Stomach (tissue), 9 donors: ENCODE results near the gene DNALI1. TPM values are rescaled to one million over a fixed set of nuclear protein-coding genes. Genes with fewer than 3 reads are reported as not detected.
"Not testable (repeated sequence)": the region's sequence is repeated elsewhere in the genome, so short reads cannot be mapped to it uniquely, and the experiment has no call there.

Source experiments
- DNase-seq, 2 donors: peaks; one replicate each; pipeline versions ENCODE4 v3.0.0 to v3.0.0-alpha.2; 2013 to 2019
- H3K27ac ChIP-seq, 5 donors: fragments of 200-600 bp in 4 of 5; sonication (generic) in 4 of 5; one replicate each; pipeline ENCODE4 v1.5.1; 2013 to 2019; ENCODE audit warnings: mild to moderate bottlenecking in 1 of 5, moderate library complexity in 1 of 5
- H3K27me3 ChIP-seq, 3 donors: fragments of 200-600 bp; sonication (generic); one replicate each; pipeline ENCODE4 v1.5.1; 2017 to 2019; ENCODE audit warnings: mixed run types in 1 of 3
- H3K36me3 ChIP-seq, 4 donors: fragments of 200-600 bp; sonication (generic); 1 replicate in 3 of 4; 2 replicates in 1 of 4; pipeline ENCODE4 v1.5.1; 2016 to 2019
- H3K4me1 ChIP-seq, 4 donors: fragments of 200-600 bp; sonication (generic); one replicate each; pipeline ENCODE4 v1.5.1; 2016 to 2019
- H3K4me3 ChIP-seq, 4 donors: fragments of 200-600 bp; sonication (generic) in 3 of 4; one replicate each; pipeline ENCODE4 v1.5.1; 2016 to 2019; ENCODE audit warnings: mild to moderate bottlenecking in 1 of 4
- H3K9me3 ChIP-seq, 4 donors: fragments of 200-600 bp; sonication (generic); one replicate each; pipeline ENCODE4 v1.5.1; 2016 to 2019
- EP300 ChIP-seq: sonication (generic); formaldehyde crosslinking; IDR thresholded peaks from one replicate; pipeline ENCODE4 v1.6.1; 2017; ENCODE audit warnings: antibody characterized with exemption
- POLR2A ChIP-seq, 4 donors: fragments of 450-650 bp; IDR thresholded peaks; one replicate each; pipeline ENCODE4 v1.6.1; 2016; ENCODE audit warnings: antibody characterized with exemption in 4 of 4, control low read depth in 2 of 4, mild to moderate bottlenecking in 1 of 4, moderate library complexity in 1 of 4
- POLR2AphosphoS5 ChIP-seq, 3 donors: sonication (generic); formaldehyde crosslinking; IDR thresholded peaks; one replicate each; pipeline ENCODE4 v1.6.1; 2016; ENCODE audit warnings: antibody characterized with exemption in 3 of 3
- WGBS, 5 donors: extraction: QIAGEN DNeasy Blood & Tissue Kit in 3 of 5; methylation state at CpG; one replicate each; pipeline versions ENCODE4 v1.1.5 to v1.1.7; 2013 to 2018; 5-methylcytosine and 5-hydroxymethylcytosine counted together
- intact Hi-C: fragments of 100-400 bp; cut with DNase I; formaldehyde crosslinking; loops from one replicate; pipeline ENCODE4 v1.15.1; 2023; ENCODE audit warnings: low total_unique reads
- polyA plus RNA-seq, 3 donors: library from polyadenylated mRNA; stranded (reverse); fragments of 200-250 nt; gene quantifications; one replicate each; pipeline ENCODE4 v1.2.3, GENCODE V29; 2013
- total RNA-seq, 5 donors: library from RNA; depleted of rRNA; stranded (reverse); fragments of >200 nt; gene quantifications; one replicate each; pipeline versions ENCODE4 v1.1.0 to v1.2.3, GENCODE V29; 2014 to 2016
- TF ChIP-seq, protein P1 (sequence below), 7 experiments: fragments of 450-650 bp in 4 of 7; fragments of 200-600 bp in 3 of 7; sonication (generic) in 3 of 7; IDR thresholded peaks; one replicate each; pipeline ENCODE4 v1.5.1; 2016 to 2019; ENCODE audit warnings: antibody characterized with exemption in 7 of 7, control low read depth in 2 of 7, mild to moderate bottlenecking in 1 of 7
- donor health status: healthy with polysubstance abuse.
- donor health status: Bipolar disorder and iron deficiency.
- donor health status: healthy.

DNALI1 gene
- total and polyA plus RNA-seq, 8 donors = 2.9 to 30.6 (median 15.4) TPM; not detected in 1

DNA sequence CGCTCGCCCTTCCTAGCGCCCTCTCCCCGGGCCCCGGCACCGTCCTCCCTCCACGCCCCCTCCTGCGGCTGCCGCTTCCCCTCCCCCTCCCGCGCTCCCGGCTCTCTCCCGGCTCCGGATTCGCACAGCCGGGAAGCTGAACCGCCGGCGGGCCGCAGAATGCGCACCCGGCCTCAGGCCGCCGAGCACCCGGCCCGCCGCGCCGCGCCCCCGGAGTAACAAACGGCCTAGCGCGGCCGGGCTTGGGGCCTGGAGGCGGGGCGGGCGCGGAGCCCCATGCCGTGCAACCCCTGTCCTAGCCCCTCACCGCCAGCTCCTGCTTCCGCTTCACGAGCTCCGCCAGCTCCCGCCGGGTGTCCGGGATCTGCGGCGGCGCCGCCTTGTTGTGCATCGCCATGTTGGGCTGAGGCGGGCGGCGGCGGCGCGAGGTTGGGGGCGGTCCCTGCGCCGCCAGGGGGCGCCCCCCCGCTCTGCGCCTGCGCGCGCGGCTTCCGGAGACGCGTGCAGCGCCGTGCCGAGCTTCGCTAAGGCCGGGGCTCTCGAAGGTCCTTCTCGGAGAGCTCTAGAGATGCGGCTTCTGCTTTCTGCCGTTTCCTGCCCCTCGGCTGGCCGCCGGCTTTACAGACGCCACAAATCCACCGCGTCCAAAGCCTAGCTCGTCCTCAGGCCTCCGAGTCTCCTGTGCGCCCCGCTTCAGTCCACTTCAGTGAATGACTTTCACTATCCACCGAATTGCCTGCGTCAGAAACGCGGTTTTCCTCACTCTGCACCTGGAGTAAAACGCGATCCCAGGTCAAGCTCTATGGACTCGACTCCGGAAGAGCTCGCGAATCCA lies 42.2 kb upstream of the DNALI1 start, which contains the start of gene MEAF6:
Gene MEAF6 (minus strand): TSS at position 417 of the 835 bp plus-strand sequence. CDS start 20 bp downstream, at position 397.
- H3K36me3 ChIP-seq = peaks cover 0 to 34% (median 23%) of the 10 kb centered on the region in 4 donors
- H3K9me3 ChIP-seq = no peaks in the 10 kb centered on the region
- DNase-seq = peak; percentile 86 to 95
- H3K27ac ChIP-seq = peak within 1 kb of the TSS; percentile 90 to 98 (median 97)
- intact Hi-C loops = no loop called here
- peaks cover 15 to 32% (median 24%) of the 10 kb centered on the region in 4 donors for H3K4me1 ChIP-seq
- peak within 1 kb of the TSS; percentile 86 to 100 (median 94) for H3K4me3 ChIP-seq
- WGBS, 5 donors = 0 to 1% (median 1%) methylated on average over 18 to 100 of the region's 100 CpGs
- TF ChIP-seq POLR2AphosphoS5 (IDR thresholded peaks at IDR 0.05) (peak; percentile 11 to 85 (median 84)), EP300 (no peak), POLR2A (IDR thresholded peaks at IDR 0.05) (peak in 2 of 4 donors; percentile 47 to 55)
- TF ChIP-seq, protein P1, sequence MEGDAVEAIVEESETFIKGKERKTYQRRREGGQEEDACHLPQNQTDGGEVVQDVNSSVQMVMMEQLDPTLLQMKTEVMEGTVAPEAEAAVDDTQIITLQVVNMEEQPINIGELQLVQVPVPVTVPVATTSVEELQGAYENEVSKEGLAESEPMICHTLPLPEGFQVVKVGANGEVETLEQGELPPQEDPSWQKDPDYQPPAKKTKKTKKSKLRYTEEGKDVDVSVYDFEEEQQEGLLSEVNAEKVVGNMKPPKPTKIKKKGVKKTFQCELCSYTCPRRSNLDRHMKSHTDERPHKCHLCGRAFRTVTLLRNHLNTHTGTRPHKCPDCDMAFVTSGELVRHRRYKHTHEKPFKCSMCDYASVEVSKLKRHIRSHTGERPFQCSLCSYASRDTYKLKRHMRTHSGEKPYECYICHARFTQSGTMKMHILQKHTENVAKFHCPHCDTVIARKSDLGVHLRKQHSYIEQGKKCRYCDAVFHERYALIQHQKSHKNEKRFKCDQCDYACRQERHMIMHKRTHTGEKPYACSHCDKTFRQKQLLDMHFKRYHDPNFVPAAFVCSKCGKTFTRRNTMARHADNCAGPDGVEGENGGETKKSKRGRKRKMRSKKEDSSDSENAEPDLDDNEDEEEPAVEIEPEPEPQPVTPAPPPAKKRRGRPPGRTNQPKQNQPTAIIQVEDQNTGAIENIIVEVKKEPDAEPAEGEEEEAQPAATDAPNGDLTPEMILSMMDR (IDR thresholded peaks at IDR 0.05) = peak in 3 of 7 experiments; percentile 74 to 95 (median 86)
- H3K27me3 ChIP-seq = no peaks in the 10 kb centered on the region

DNA sequence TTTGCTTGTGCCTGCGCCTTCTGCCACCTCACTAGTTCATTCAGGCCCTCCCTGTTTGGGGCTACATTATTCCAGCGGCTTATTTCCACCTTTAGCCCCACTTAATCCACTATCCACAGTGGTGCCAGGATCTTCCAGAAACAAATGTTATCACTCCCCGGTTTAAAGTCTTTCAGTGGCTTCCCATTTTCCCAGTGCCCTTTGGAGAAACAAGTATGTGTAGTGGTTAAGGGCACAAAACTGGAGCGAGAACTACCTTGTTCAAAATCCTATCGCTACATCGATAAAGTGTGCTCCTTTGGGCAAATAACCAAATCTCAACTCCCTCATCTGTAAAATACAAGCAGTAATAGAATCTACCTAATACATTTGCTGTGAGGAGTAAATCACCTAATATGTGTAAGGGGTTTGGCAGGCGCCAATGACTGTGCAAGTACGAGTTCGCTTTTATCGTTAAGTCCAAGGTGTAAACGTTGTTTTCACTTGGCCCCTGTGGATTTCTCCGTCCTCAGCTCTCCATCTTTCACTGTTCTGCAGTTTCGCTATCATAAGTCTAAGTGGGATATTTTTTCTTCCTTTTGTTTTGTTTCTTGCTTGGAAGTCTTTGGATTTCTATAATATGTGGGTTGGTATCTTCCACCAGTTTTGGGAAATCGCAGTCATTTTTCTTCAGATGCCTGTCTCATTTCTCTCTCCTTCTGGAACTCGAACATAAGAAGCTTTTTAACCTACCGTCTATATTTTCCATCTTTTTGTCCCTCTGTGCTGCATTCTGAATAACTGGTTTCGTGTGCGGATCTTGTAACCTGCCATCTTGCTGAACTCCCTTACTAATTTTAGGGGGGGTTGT lies 41.3 kb upstream of the DNALI1 start:
- Histone ChIP-seq H3K27me3 (no peaks in the 10 kb centered on the region), H3K27ac (peak overlapping the region; percentile 90 to 98 (median 97)), H3K9me3 (no peaks in the 10 kb centered on the region), H3K4me1 (peaks cover 15 to 32% (median 24%) of the 10 kb centered on the region in 4 donors), H3K36me3 (peaks cover 0 to 26% (median 17%) of the 10 kb centered on the region in 4 donors), H3K4me3 (peak overlapping the region; percentile 86 to 100 (median 94))
- intact Hi-C loops = no loop called here
- WGBS, 5 donors = 71 to 75% (median 72%) methylated on average over 18 of the region's 18 CpGs
- no peak for DNase-seq
- TF ChIP-seq EP300 = no peak
- no peak for TF ChIP-seq POLR2A (IDR thresholded peaks at IDR 0.05)
- TF ChIP-seq, protein P1 (IDR thresholded peaks at IDR 0.05) = no peak
- TF ChIP-seq POLR2AphosphoS5 (IDR thresholded peaks at IDR 0.05) = no peak

DNA sequence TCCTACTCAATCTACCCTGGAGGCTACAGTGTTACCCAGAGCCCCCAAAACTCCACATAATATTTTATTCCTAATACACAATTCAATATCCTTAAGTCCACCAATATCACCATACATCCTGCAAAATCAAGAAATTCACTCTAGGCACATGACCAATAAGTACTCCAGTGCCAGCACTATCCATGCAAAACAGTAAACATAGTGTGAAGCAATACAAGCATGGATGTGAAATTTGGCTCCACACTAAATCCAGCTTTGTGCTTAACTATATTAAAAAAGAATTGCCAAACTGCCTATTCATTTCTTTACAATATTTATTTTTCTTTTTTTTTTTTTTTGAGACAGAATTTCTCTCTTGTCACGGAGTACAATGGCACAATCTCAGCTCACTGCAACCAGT lies 39.2 kb upstream of the DNALI1 start:
- no peaks in the 10 kb centered on the region for H3K9me3 ChIP-seq
- H3K27me3 ChIP-seq = no peaks in the 10 kb centered on the region
- H3K36me3 ChIP-seq = peaks cover 0 to 7% (median 2%) of the 10 kb centered on the region in 4 donors
- peaks cover 13 to 23% (median 19%) of the 10 kb centered on the region in 4 donors for H3K4me1 ChIP-seq
- 88 to 92% (median 90%) methylated on average over 1 of the region's 1 CpG for WGBS, 5 donors
- H3K4me3 ChIP-seq = no peak overlapping the region
- intact Hi-C loops = no loop called here
- TF ChIP-seq POLR2A (IDR thresholded peaks at IDR 0.05) (no peak), EP300 (no peak)
- TF ChIP-seq, protein P1 (IDR thresholded peaks at IDR 0.05) = no peak
- no peak for DNase-seq
- no peak overlapping the region for H3K27ac ChIP-seq

DNA sequence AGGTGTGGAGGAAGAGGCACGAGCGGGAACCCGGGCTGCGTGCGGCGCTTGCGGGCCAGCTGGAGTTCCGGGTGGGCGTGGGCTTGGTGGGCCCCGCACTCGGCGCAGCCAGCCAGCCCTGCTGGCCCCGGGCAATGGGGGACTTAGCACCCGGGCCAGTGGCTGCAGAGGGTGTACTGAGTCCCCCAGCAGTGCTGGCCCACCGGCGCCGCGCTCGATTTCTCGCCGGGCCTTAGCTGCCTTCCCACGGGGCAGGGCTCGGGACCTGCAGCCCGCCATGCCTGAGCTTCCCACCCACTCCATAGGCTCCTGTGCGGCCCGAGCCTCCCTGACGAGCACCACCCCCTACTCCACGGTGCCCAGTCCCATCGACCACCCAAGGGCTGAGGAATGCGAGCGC lies 38.5 kb upstream of the DNALI1 start:
- intact Hi-C loops, H3K36me3 ChIP-seq, H3K9me3 ChIP-seq, H3K4me3 ChIP-seq, DNase-seq, H3K27me3 ChIP-seq, H3K27ac ChIP-seq: not testable (repeated sequence)
- 86 to 96% (median 94%) methylated on average over 4 to 29 of the region's 31 CpGs; no CpG with 5 or more reads in 2 of the 5 donors for WGBS, 5 donors
- peaks cover 7 to 16% (median 14%) of the 10 kb centered on the region in 4 donors for H3K4me1 ChIP-seq
